HG03571 (cell line): Measurements from ENCODE around the gene SOCS4.
"Not testable (repeated sequence)": the region's sequence is repeated elsewhere in the genome, so short reads cannot be mapped to it uniquely, and the experiment has no call there.

Experiments
- ATAC-seq: cut with Tn5 transposase; IDR thresholded peaks from one replicate; pipeline ENCODE4 v1.9.1; 2021; ENCODE audit not compliant: unreplicated experiment

Gene SOCS4

DNA sequence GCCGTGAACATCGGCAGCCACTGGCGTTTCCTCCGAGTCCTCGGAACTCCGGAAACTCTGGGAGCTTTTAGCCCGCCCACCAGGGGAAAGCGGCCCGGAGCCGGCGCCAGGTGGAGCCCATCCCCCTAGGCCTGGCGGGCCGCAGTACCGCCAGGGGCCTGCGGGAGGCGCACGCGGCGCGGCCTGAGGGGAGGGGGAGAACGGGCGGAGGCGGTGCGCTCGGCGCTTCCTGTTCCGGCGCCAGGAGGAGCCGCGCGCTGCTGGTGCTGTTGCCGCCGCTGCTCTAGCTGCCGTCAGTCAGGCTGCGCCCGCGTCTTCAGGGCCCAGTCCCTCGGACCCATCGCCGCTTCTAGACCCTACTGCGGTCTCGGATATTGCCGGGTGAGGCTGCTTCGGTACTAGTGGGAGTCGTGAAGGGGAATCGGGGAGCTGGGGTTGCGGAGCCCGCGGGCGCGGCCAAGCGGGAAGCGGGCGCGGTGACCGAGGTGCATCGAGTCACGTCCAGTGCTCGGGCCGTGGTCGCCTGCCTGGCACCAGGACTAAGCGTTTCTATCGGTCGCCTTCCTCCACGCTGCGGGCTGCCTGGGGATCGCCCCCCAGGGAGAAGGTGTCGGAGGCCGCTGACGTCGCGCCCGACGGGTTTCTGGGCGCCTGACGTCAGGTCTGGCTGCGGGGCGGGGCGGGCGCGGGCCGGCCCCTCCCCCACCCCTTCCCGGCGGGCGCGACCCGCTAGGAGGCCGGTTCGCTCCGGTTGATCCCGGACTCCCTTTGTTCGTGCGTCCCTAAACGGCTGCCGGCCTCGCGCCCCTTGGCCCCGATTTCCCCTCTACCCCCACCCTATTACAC is 24.6 kb downstream of the SOCS4 start, which contains the start of gene MAPK1IP1L:
MAPK1IP1L (plus strand) TSS at position 225 of the 846 bp plus-strand sequence. CDS start 10,037 bp downstream, outside the sequence.
- ATAC-seq = peak; percentile 86

- ATAC-seq = peak; percentile 5
These were observed 25.4 kb downstream of the SOCS4 start for GRCh38 chr14:55052269-55052930.

DNA sequence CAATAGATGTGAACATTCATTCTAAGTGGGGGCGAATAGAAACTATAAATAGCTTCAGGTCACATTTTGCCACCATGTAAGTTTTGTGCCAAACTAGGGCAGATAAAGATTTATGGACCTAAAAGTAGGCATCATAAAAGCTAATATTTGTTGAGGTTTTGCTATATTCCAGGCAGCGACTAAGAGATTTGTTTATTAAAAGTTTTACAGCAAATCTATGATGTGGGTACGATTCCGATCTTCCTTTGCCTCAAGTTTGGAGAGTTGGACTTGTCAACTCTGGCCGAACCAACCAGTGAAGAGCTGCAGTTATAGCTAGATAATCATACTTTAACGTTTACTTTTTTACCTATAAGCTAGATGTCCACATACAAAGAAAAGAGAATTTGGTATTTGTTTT is 26.0 kb downstream of the SOCS4 start:
- ATAC-seq = no peak

GRCh38 chr14:55053500-55053899 is 26.5 kb downstream of the SOCS4 start:
- no peak for ATAC-seq

- no peak for ATAC-seq
These were observed 27.1 kb downstream of the SOCS4 start for GRCh38 chr14:55054098-55054497.

- no peak for ATAC-seq
These were observed 30.9 kb downstream of the SOCS4 start for GRCh38 chr14:55057919-55058318.

- no peak for ATAC-seq
These were observed 32.3 kb downstream of the SOCS4 start for GRCh38 chr14:55059333-55059732.

GRCh38 chr14:55062517-55063351 is 35.7 kb downstream of the SOCS4 start:
- no peak for ATAC-seq

DNA sequence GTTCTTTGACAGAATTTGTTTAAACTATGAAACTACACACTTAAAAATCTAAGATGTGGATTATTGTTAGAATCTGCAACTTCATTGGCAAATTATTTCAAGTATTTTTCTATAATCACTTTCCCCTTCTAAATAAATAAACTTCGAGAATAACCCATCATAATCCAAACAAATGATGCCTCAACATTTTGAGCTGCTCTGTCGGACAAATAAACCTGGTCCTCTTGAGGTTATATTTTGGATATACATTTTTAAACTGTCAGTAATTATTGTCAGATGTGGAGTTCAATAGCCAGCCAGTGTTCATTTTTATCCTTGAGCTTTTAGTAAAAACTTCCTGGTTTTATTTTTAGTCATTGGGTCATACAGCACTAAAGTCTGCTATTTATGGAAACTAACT is 37.9 kb downstream of the SOCS4 start:
- not testable (repeated sequence) for ATAC-seq

DNA sequence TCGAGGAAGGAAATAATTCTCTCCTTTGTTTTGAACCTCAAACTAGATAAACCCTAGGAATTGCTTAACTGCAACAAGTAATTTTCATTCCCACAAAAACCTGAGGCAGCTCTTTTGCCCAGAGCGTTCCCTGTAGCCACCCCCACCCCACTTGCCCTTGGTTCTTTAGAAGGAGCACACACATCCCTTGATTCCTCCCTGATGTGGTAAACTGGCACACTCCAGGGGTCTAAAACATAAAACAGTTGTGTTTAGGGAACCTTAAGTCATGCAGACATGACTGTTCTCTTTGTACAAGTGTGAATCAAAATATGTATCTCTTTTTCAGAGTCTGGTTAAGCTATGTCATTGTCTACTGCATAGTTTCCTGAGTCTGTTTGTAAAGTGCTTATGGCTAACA is 38.4 kb downstream of the SOCS4 start:
- ATAC-seq = no peak

DNA sequence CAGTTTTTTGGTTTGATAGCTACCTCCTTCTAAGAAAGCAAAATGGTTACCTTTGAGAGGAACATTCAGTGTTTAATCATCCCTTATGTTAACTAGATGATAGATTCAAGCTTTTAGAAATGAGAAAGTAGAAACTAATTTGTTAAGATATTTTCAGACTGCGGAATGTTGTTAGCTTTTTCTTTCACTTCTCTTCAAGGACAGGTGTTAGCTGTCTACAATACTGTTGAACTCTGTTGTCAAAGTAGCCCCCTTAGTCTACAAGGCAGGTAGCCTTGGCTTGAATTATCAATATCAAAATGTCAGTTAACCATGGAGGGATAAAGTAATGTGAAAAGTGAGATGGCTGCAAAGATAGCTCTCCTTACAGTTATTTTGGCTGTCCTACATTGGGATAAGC is 39.2 kb downstream of the SOCS4 start:
- ATAC-seq = no peak

DNA sequence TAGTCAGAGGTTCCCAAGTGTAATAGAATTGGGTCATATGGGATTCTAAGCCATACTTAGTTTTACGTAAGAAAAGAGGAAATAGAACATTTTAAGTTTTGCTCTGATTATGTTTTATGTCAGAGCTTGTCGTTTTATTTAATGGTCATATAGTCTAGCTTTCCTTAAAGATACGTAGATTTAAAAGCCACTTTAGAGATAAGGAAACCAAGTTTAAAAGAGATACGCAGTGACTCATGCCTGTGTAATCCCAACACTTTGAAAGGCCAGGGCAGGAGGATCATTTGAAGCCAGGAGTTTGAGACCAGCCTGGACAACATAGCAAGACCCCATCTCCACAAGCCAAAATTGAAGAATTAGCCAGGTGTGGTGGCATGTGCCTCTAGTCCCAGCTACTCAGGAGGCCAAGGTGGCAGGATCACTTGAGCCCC is 44.0 kb downstream of the SOCS4 start:
- no peak for ATAC-seq

- ATAC-seq = peak; percentile 51
These were observed 45.0 kb downstream of the SOCS4 start for GRCh38 chr14:55071870-55072640.

- no peak for ATAC-seq
These were observed 46.8 kb downstream of the SOCS4 start for GRCh38 chr14:55073856-55074255.

DNA sequence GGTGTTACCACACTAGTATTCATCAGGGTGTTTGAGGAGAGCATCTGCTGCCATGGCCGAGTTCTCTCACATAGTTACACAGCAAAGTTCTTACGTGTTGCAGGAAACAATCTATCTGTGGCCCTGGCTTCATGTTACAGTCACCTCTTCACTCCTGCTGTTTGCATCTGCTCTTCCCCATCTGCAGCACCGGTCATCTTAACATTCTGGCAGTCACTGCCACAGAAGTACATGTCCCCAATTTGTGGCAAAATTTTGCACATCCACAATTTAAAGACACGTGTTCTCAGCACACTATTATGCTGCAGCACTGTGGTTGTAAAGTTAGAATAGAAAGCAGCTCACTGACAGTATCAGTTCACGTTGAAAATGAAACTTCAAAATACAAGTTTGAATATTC is 47.6 kb downstream of the SOCS4 start:
- ATAC-seq = peak; percentile 40

GRCh38 chr14:55075628-55076175 is 48.7 kb downstream of the SOCS4 start:
- ATAC-seq = no peak

DNA sequence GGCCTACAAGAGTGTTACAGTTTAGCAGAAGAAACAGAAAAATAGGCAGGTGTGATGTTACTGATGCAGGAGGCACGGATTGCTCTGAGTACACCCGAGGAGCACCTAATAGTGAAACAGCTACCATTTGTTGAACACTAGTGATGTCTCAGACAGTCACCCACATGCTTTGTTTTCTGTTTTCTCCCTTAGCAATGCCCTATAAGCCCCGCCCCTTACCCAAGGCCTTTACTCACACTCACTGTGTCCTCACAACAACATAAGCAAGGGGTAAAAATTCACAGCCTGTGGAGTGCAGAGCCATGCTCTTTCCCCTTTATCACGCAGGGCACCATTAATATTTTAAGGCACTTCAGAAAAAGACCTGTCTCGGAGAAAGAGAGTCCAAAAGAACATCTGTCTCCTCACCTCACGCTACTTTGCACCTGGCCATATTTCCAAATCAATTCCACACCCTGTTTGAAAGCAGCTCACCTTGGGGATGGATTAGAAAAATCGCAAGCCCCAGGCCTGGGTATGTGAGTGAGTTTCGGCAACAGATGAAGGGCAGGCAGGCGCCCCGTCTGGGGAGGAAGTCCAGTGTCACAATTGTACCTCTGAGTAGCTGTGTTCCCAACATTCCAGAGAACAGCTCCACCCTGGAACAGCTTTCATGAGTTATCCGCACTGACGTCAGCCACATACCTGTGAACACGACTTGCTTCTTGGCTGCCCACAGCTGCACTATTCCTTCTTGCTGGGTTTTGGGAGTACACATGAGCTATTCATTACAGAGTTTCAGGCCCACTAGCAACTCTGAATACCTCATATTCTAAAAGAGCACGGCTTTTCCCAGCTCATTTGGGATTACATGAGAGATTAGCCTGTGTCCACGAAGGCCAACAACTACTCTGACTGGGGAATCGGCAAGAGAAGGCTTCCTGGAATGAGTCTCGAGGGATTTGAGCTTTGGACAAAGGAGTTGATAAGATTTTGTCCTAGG is 50.4 kb downstream of the SOCS4 start:
- ATAC-seq = no peak

DNA sequence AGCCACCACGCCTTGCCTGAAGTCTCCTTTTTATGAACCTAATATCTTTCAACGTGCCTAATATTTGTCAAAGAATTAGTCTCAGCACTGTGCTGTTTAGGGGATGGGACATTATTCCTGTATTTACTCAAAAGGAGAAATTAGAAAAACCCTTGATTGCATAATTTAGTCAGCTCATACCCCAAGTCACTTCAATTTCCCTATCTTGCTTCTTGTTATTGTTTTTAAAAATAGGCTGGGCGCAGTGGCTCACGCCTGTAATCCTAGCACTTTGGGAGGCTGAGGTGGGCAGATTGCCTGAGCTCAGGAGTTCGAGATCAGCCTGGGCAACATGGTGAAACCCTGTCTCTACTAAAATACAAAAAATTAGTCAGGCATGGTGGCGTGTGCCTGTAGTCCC is 52.9 kb downstream of the SOCS4 start:
- ATAC-seq = not testable (repeated sequence)

DNA sequence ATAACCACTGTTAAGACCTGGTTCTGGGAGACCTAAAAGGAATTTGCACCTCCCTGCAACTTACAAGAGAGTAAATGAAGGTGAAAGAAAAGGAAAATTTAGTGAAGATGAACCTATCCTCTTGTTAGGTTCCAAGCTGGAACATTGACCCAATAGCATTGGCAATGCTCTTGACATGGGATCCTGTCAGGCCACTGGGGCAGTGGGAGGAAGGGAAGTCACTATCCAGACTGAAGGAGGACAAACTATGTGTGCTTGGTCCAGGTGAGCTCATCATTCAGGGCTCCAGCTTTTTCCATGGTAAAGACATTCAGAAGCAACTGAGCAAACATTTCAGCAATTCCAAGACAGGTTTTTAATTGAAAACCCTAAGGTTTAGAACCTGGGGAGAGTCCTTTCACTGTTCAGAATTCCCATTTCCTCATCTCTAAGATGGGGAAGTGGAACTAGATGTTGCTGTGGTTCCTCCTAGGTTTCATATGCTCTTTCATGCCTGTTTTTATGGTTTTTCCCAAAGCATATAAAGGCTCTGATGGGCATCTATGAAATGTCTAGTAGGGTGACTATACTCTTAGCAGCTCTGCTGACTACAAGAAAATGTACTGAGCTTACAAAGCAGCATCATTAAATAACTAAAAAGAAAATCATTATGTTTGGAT is 57.5 kb downstream of the SOCS4 start:
- no peak for ATAC-seq
